GM12892 (cell line): ENCODE data around the gene CHST8.

ENCODE experiments used
- POLR2A ChIP-seq: IDR thresholded peaks from 2 replicates; pipeline ENCODE4 v1.6.1; 2011; ENCODE audit warnings: low read depth, low read length, control low read depth
- POLR2AphosphoS5 ChIP-seq: IDR thresholded peaks from 2 replicates; pipeline ENCODE4 v1.6.1; 2011; ENCODE audit warnings: low read depth, low read length, control low read depth

- TF ChIP-seq POLR2A (no peak), POLR2AphosphoS5 (no peak)
These were observed 167.6 kb downstream of the CHST8 start for GRCh38 chr19:33789344-33789743.
